ENCODE measurements around the gene BEND6.

BEND6 gene

GRCh38 chr6:56954403-56955170, at the start of gene BEND6:
Gene BEND6 (plus strand): TSS chr6:56955107. CDS start chr6:56981811, 26,704 bp downstream.
- in situ Hi-C loops (cut with HindIII; ENCODE audit: low sequenced_read_pairs), result no loop called here

- in situ Hi-C loops (cut with HindIII; ENCODE audit: low sequenced_read_pairs), result no loop called here
Measured at GRCh38 chr6:56905378-56905777, 49.5 kb upstream of the BEND6 start.

GRCh38 chr6:56906752-56907151, 48.2 kb upstream of the BEND6 start:
- in situ Hi-C loops (cut with HindIII; ENCODE audit: low sequenced_read_pairs), result no loop called here

GRCh38 chr6:56909115-56909907, 45.6 kb upstream of the BEND6 start:
- in situ Hi-C loops (cut with HindIII; ENCODE audit: low sequenced_read_pairs), result no loop called here

GRCh38 chr6:56911847-56912246, 43.1 kb upstream of the BEND6 start:
- in situ Hi-C loops (cut with HindIII; ENCODE audit: low sequenced_read_pairs), result no loop called here

- in situ Hi-C loops (cut with HindIII; ENCODE audit: low sequenced_read_pairs), result no loop called here
Measured at GRCh38 chr6:56913285-56914074, 41.4 kb upstream of the BEND6 start.

GRCh38 chr6:56914798-56915658, 39.9 kb upstream of the BEND6 start:
- in situ Hi-C loops (cut with HindIII; ENCODE audit: low sequenced_read_pairs), result no loop called here

GRCh38 chr6:56915832-56916231, 39.1 kb upstream of the BEND6 start:
- in situ Hi-C loops (cut with HindIII; ENCODE audit: low sequenced_read_pairs), result no loop called here

GRCh38 chr6:56916849-56917551, 37.9 kb upstream of the BEND6 start:
- in situ Hi-C loops (cut with HindIII; ENCODE audit: low sequenced_read_pairs), result no loop called here

- in situ Hi-C loops (cut with HindIII; ENCODE audit: low sequenced_read_pairs), result no loop called here
Measured at GRCh38 chr6:56922645-56923044, 32.3 kb upstream of the BEND6 start.

GRCh38 chr6:56923565-56923964, 31.3 kb upstream of the BEND6 start:
- in situ Hi-C loops (cut with HindIII; ENCODE audit: low sequenced_read_pairs), result no loop called here

GRCh38 chr6:56927538-56928453, 27.1 kb upstream of the BEND6 start:
- in situ Hi-C loops (cut with HindIII; ENCODE audit: low sequenced_read_pairs), result no loop called here

GRCh38 chr6:56930846-56931245, 24.1 kb upstream of the BEND6 start:
- in situ Hi-C loops (cut with HindIII; ENCODE audit: low sequenced_read_pairs), result no loop called here

- in situ Hi-C loops (cut with HindIII; ENCODE audit: low sequenced_read_pairs), result no loop called here
Measured at GRCh38 chr6:56932910-56933477, 21.9 kb upstream of the BEND6 start.

- in situ Hi-C loops (cut with HindIII; ENCODE audit: low sequenced_read_pairs), result no loop called here
Measured at GRCh38 chr6:56933650-56934049, 21.3 kb upstream of the BEND6 start.

GRCh38 chr6:56934876-56935275, 20.0 kb upstream of the BEND6 start:
- in situ Hi-C loops (cut with HindIII; ENCODE audit: low sequenced_read_pairs), result no loop called here

- in situ Hi-C loops (cut with HindIII; ENCODE audit: low sequenced_read_pairs), result no loop called here
Measured at GRCh38 chr6:56936466-56936865, 18.4 kb upstream of the BEND6 start.

- in situ Hi-C loops (cut with HindIII; ENCODE audit: low sequenced_read_pairs), result no loop called here
Measured at GRCh38 chr6:56938649-56939191, 16.2 kb upstream of the BEND6 start.
